Calu3 (cell line): ENCODE measurements around the gene MYL11. TPM values are rescaled to one million over a fixed set of nuclear protein-coding genes. Genes with fewer than 3 reads are reported as not detected.
"Not testable (repeated sequence)": the region's sequence is repeated elsewhere in the genome, so short reads cannot be mapped to it uniquely, and the experiment has no call there.

Experiments used
- Bru-seq: library from RNA; stranded (reverse); fragments of 400-500 nt; gene quantifications from one replicate; lab custom pipeline; 2021; lab: Mats Ljungman, UMichigan
- BruChase-seq, 2 experiments: library from RNA; stranded (reverse); fragments of 400-500 nt; gene quantifications; one replicate each; lab custom pipeline; 2021; lab: Mats Ljungman, UMichigan
- BruUV-seq: library from RNA; stranded (reverse); fragments of 400-500 nt; replicated peaks from 2 replicates; lab custom pipeline; 2021; lab: Mats Ljungman, UMichigan
- CTCF ChIA-PET: fragments of 300-600 bp; sonication (Branson Sonifier 250); formaldehyde crosslinking; loops from one replicate; lab custom pipeline; 2022; ENCODE audit warnings: antibody characterized with exemption; lab: Charles Lee
- DNase-seq: peaks from one replicate; pipeline ENCODE4 v3.0.0; 2022
- H3K27ac Mint-ChIP-seq: one replicate; pipeline ENCODE4 v1.8.0; 2022; ENCODE audit warnings: mixed read lengths; ENCODE audit not compliant: unreplicated experiment
- H3K27me3 Mint-ChIP-seq: one replicate; pipeline ENCODE4 v1.8.0; 2022; ENCODE audit warnings: mixed read lengths; ENCODE audit not compliant: unreplicated experiment
- H3K36me3 Mint-ChIP-seq: one replicate; pipeline ENCODE4 v1.8.0; 2022; ENCODE audit warnings: mild to moderate bottlenecking, moderate library complexity, mixed read lengths; ENCODE audit not compliant: insufficient read depth, unreplicated experiment
- H3K4me1 Mint-ChIP-seq: one replicate; pipeline ENCODE4 v1.8.0; 2022; ENCODE audit warnings: mild to moderate bottlenecking, low read depth, mixed read lengths; ENCODE audit not compliant: unreplicated experiment
- H3K4me3 Mint-ChIP-seq: one replicate; pipeline ENCODE4 v1.8.0; 2022; ENCODE audit warnings: mild to moderate bottlenecking, low read depth, moderate library complexity, mixed read lengths; ENCODE audit not compliant: unreplicated experiment
- H3K9me3 Mint-ChIP-seq: one replicate; pipeline ENCODE4 v1.8.0; 2022; ENCODE audit warnings: low read depth, mixed read lengths; ENCODE audit not compliant: unreplicated experiment
- CTCF ChIP-seq: fragments of 200-600 bp; IDR thresholded peaks from one replicate; pipeline ENCODE4 v1.8.0; 2022; ENCODE audit warnings: antibody characterized with exemption; ENCODE audit not compliant: unreplicated experiment
- intact Hi-C: fragments of 100-400 bp; cut with micrococcal nuclease; formaldehyde crosslinking; loops from one replicate; pipeline ENCODE4 v1.10.0; 2022; ENCODE audit not compliant: unreplicated experiment
- long read RNA-seq: library from polyadenylated mRNA; stranded (forward); transcript quantifications from one replicate; pipeline ENCODE4 v2.0.0, GENCODE V29; 2022
- total RNA-seq: library from RNA; stranded (reverse); gene quantifications from 2 replicates; pipeline ENCODE4 v1.2.3, GENCODE V29; 2022

Gene MYL11
- total RNA-seq (not detected in 2 replicates), Bru-seq, nascent RNA (percentile 9 among the genes with signal in this experiment), BruChase-seq, experiment 1, labeled RNA remaining after a 6-hour chase (percentile 11 among the genes with signal in this experiment), BruChase-seq, experiment 2, labeled RNA remaining after a 2-hour chase (not detected)
- long read RNA-seq, partial matches to known transcripts = 0 of 3 reads
- long read RNA-seq, other reads (novel, unspliced or antisense) = 3 of 3 reads

- Mint-ChIP-seq H3K27me3 (peaks cover 14% of the 10 kb centered on the region), H3K9me3 (no peaks in the 10 kb centered on the region), H3K4me3 (no peak within 1 kb of the TSS), H3K4me1 (peaks cover 38% of the 10 kb centered on the region), H3K36me3 (peaks cover 48% of the 10 kb centered on the region), H3K27ac (no peak within 1 kb of the TSS)
- no peak for TF ChIP-seq CTCF
- no peak for DNase-seq
- CTCF ChIA-PET = no interaction called here
- intact Hi-C loops = no loop called here
- no TSS peak for BruUV-seq
Measured at GRCh38 chr16:30374538-30374937, at the start of gene MYL11. Gene MYL11 (plus strand): TSS chr16:30374802. CDS start chr16:30374858, 56 bp downstream.

- CTCF ChIA-PET = interaction anchor here (0.6 to 2.0 kb wide), 4 partner anchors 25 to 242 kb away, joined by 3 to 7 read pairs (median 4); partner anchors contain the start of gene TBX6
- H3K27ac Mint-ChIP-seq = peak overlapping the region; percentile 76
- H3K27me3 Mint-ChIP-seq, H3K9me3 Mint-ChIP-seq, intact Hi-C loops, BruUV-seq: not testable (repeated sequence)
- peaks cover 10% of the 10 kb centered on the region for H3K4me1 Mint-ChIP-seq
- peaks cover 27% of the 10 kb centered on the region for H3K36me3 Mint-ChIP-seq
- peak; percentile 92 for DNase-seq
- peak overlapping the region; percentile 94 for H3K4me3 Mint-ChIP-seq
Measured at GRCh38 chr16:30334473-30334989, 40.1 kb upstream of the MYL11 start.

- Mint-ChIP-seq H3K27ac (peak overlapping the region; percentile 76), H3K4me1 (peaks cover 10% of the 10 kb centered on the region), H3K4me3 (peak overlapping the region; percentile 94), H3K36me3 (peaks cover 27% of the 10 kb centered on the region)
- H3K27me3 Mint-ChIP-seq, H3K9me3 Mint-ChIP-seq, BruUV-seq, intact Hi-C loops: not testable (repeated sequence)
- CTCF ChIA-PET = interaction anchor here (0.6 to 2.0 kb wide), 4 partner anchors 24 to 243 kb away, joined by 3 to 7 read pairs (median 4); partner anchors contain the start of gene TBX6
- peak; percentile 93 for DNase-seq
Measured at GRCh38 chr16:30335028-30335597, 39.5 kb upstream of the MYL11 start.

GRCh38 chr16:30335598-30336474 lies 38.8 kb upstream of the MYL11 start:
- H3K27ac Mint-ChIP-seq = peak overlapping the region; percentile 46
- H3K4me1 Mint-ChIP-seq = peaks cover 10% of the 10 kb centered on the region
- CTCF ChIA-PET = interaction anchor here (1.3 to 2.0 kb wide), 2 partner anchors 200 to 244 kb away, joined by 6 to 7 read pairs; partner anchors contain the start of gene TBX6
- no peaks in the 10 kb centered on the region for H3K27me3 Mint-ChIP-seq
- H3K36me3 Mint-ChIP-seq = peaks cover 27% of the 10 kb centered on the region
- BruUV-seq = TSS peak; percentile 62
- no peak for TF ChIP-seq CTCF
- H3K4me3 Mint-ChIP-seq = peak overlapping the region; percentile 94
- no peaks in the 10 kb centered on the region for H3K9me3 Mint-ChIP-seq
- intact Hi-C loops = no loop called here
- peak; percentile 42 for DNase-seq

GRCh38 chr16:30337964-30338357 lies 36.6 kb upstream of the MYL11 start:
- H3K4me1 Mint-ChIP-seq = peaks cover 10% of the 10 kb centered on the region

GRCh38 chr16:30338715-30339114 lies 35.9 kb upstream of the MYL11 start:
- DNase-seq, H3K27me3 Mint-ChIP-seq, H3K9me3 Mint-ChIP-seq, H3K4me3 Mint-ChIP-seq, BruUV-seq, intact Hi-C loops, H3K27ac Mint-ChIP-seq, CTCF ChIA-PET: not testable (repeated sequence)
- Mint-ChIP-seq H3K36me3 (peaks cover 27% of the 10 kb centered on the region), H3K4me1 (peaks cover 10% of the 10 kb centered on the region)

More at GRCh38 chr16:30337964-30338357, 36.6 kb upstream of the MYL11 start:
- H3K36me3 Mint-ChIP-seq = peaks cover 27% of the 10 kb centered on the region
- BruUV-seq, DNase-seq, CTCF ChIA-PET, intact Hi-C loops, H3K9me3 Mint-ChIP-seq, H3K4me3 Mint-ChIP-seq, H3K27ac Mint-ChIP-seq, H3K27me3 Mint-ChIP-seq: not testable (repeated sequence)
